CD8-positive, alpha-beta memory T cell (primary cell): Measurements from ENCODE around the gene PRDM16. TPM values are rescaled to one million over a fixed set of nuclear protein-coding genes. Genes with fewer than 3 reads are reported as not detected.
A peak's percentile ranks its signal among the peaks of the same experiment; 100 is the strongest.

ENCODE experiments used
- CTCF ChIA-PET: fragments of 350-600 bp; sonication (Branson Sonifier 250); formaldehyde crosslinking; loops from one replicate; lab custom pipeline; 2021; ENCODE audit warnings: antibody characterized with exemption; lab: Charles Lee
- POLR2A ChIA-PET: fragments of 350-600 bp; sonication (Branson Sonifier 250); formaldehyde crosslinking; loops from one replicate; lab custom pipeline; 2021; ENCODE audit warnings: antibody characterized with exemption; lab: Charles Lee
- DNase-seq, 5 donors: peaks; one replicate each; pipeline versions ENCODE4 v3.0.0 to v3.0.0-alpha.2; 2020 to 2022; ENCODE audit warnings: mixed read lengths in 1 of 5
- H3K27ac ChIP-seq: one replicate; pipeline ENCODE4 v1.7.0; 2013; ENCODE audit warnings: low read depth, mild to moderate bottlenecking, low read length, moderate library complexity
- H3K27me3 ChIP-seq: 2 replicates; pipeline ENCODE4 v1.7.0; 2013; ENCODE audit warnings: low read length, mild to moderate bottlenecking; ENCODE audit not compliant: insufficient read depth, poor library complexity, severe bottlenecking
- H3K36me3 ChIP-seq: 2 replicates; pipeline ENCODE4 v1.7.0; 2013; ENCODE audit warnings: mild to moderate bottlenecking, low read length, moderate library complexity; ENCODE audit not compliant: insufficient read depth
- H3K4me1 ChIP-seq: 2 replicates; pipeline ENCODE4 v1.7.0; 2013; ENCODE audit warnings: mild to moderate bottlenecking, low read length, moderate library complexity; ENCODE audit not compliant: insufficient read depth
- H3K4me3 ChIP-seq: 2 replicates; pipeline ENCODE4 v1.7.0; 2013; ENCODE audit warnings: mild to moderate bottlenecking, low read length
- H3K9me3 ChIP-seq: 2 replicates; pipeline ENCODE4 v1.7.0; 2013; ENCODE audit warnings: mild to moderate bottlenecking, low read length
- H3K27ac Mint-ChIP-seq, 8 donors: one replicate each; pipeline ENCODE4 v1.8.0; 2020 to 2021; ENCODE audit warnings: mixed read lengths in 8 of 8, mild to moderate bottlenecking in 6 of 8, inconsistent platforms in 3 of 8, moderate library complexity in 3 of 8
- H3K27me3 Mint-ChIP-seq, 2 donors: one replicate each; pipeline ENCODE4 v1.8.0; 2020 to 2021; ENCODE audit warnings: mixed read lengths in 2 of 2, mild to moderate bottlenecking in 1 of 2, moderate library complexity in 1 of 2
- H3K36me3 Mint-ChIP-seq, 3 donors: one replicate each; pipeline ENCODE4 v1.8.0; 2020 to 2021; ENCODE audit warnings: mixed read lengths in 3 of 3, inconsistent platforms in 1 of 3, mild to moderate bottlenecking in 1 of 3
- H3K4me1 Mint-ChIP-seq, 3 donors: one replicate each; pipeline ENCODE4 v1.8.0; 2020 to 2021; ENCODE audit warnings: mixed read lengths in 3 of 3, inconsistent platforms in 1 of 3, mild to moderate bottlenecking in 1 of 3
- H3K4me3 Mint-ChIP-seq, 7 donors: one replicate each; pipeline ENCODE4 v1.8.0; 2020 to 2021; ENCODE audit warnings: mixed read lengths in 7 of 7, mild to moderate bottlenecking in 6 of 7, moderate library complexity in 4 of 7, inconsistent platforms in 2 of 7
- H3K9me3 Mint-ChIP-seq, 5 donors: one replicate each; pipeline ENCODE4 v1.8.0; 2020 to 2022; ENCODE audit warnings: mixed read lengths in 5 of 5, mild to moderate bottlenecking in 3 of 5, moderate library complexity in 2 of 5, inconsistent platforms in 1 of 5
- polyA plus RNA-seq: library from polyadenylated mRNA; unstranded; fragments of 300-500 nt; fragmentation: Illumina TruSeq; gene quantifications from one replicate; pipeline ENCODE4 v1.2.3, GENCODE V29; 2021
- total RNA-seq, 2 experiments: library from RNA; stranded (reverse); gene quantifications; one replicate each; pipeline ENCODE4 v1.2.3, GENCODE V29; 2021

Gene PRDM16
- total and polyA plus RNA-seq, 3 experiments from 2014 or later, result not detected

DNA sequence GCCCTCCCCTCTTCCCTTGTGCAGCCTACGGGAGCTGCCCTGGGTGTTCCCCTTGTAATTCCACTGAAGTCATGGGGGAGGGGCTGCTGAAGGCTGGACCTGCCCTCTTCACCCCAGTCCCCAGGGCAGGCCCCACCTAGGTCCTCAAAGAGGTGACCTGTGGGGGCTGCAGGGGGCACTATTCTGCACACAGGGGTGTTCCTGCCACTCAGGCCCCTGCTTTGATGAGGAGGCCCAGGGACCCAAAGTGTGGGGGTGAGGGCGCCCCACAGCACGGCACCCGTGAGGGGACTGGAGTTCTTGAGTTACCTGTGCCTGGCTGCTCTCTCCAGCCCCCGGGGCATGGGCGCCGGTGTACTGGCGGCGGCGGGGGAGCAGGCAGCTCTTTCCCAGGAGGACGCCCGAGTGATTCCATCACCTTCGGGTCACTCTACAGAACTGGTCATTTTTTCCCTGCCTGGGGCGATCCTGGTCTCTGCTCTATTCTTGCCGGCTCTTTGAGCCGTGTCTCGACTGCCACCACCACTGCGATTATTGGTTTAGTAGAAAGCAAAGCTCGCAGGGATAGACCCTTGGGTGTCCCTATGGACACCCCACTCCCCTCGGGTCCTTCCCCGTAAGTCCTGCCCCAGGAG is 6.9 kb upstream of the PRDM16 start:
- Histone ChIP-seq H3K9me3 (no peaks in the 10 kb centered on the region), H3K4me3 (no peak overlapping the region), H3K4me1 (no peaks in the 10 kb centered on the region), H3K27ac (no peak overlapping the region), H3K36me3 (no peaks in the 10 kb centered on the region), H3K27me3 (no peaks in the 10 kb centered on the region)
- Mint-ChIP-seq H3K4me1 (no peaks in the 10 kb centered on the region), H3K27me3 (peaks cover 0 to 12% of the 10 kb centered on the region in 2 donors), H3K9me3 (no peaks in the 10 kb centered on the region), H3K4me3 (no peak overlapping the region), H3K36me3 (no peaks in the 10 kb centered on the region), H3K27ac (no peak overlapping the region)
- ChIA-PET POLR2A (no interaction called here), CTCF (no interaction called here)
- DNase-seq, result peak in 1 of 5 donors; percentile 42

DNA sequence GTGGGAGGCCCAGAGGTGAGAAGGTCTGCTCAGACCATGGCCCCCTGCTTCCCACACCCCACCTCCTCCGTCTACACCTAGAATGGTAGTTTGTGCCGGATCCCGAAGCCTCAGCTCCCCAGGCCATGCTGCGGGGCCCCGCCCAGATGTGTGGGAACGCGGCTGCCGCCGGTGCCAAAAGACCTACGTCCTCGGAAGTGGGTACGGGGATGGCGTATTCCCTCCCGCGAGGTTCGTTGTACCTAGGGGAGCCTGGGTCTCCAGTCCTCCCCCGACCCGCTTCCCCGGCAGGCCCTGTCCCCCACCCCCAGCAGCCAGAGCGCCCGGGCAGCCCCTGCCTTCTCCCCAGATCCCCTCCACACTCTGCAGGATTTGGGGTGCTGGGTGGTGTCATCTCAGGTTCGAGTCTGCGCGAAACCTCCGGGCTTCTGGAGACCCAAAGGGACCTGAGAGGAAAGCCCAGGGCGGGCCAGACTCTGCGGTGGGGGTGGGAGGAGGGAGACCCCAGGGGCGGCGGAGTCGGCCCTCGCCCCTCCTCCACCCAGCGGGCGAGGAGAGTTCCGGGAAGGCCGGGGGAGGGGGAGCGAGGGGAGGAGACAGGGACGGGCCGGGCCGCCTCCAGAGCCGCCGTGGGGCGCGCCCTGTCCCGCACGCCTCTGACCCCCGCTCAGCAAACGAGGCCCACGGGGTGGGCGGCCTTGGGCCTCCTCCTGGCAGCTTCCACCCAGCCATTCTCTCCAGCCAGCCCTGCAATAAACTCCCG is 6.2 kb upstream of the PRDM16 start:
- Histone ChIP-seq H3K4me1 (no peaks in the 10 kb centered on the region), H3K4me3 (no peak overlapping the region), H3K36me3 (no peaks in the 10 kb centered on the region), H3K9me3 (no peaks in the 10 kb centered on the region), H3K27ac (no peak overlapping the region), H3K27me3 (no peaks in the 10 kb centered on the region)
- Mint-ChIP-seq H3K9me3 (no peaks in the 10 kb centered on the region), H3K36me3 (no peaks in the 10 kb centered on the region), H3K4me3 (no peak overlapping the region), H3K27me3 (peaks cover 0 to 14% of the 10 kb centered on the region in 2 donors), H3K27ac (no peak overlapping the region), H3K4me1 (no peaks in the 10 kb centered on the region)
- POLR2A ChIA-PET, result no interaction called here
- CTCF ChIA-PET, result no interaction called here
- DNase-seq, result peak in 1 of 5 donors; percentile 42

DNA sequence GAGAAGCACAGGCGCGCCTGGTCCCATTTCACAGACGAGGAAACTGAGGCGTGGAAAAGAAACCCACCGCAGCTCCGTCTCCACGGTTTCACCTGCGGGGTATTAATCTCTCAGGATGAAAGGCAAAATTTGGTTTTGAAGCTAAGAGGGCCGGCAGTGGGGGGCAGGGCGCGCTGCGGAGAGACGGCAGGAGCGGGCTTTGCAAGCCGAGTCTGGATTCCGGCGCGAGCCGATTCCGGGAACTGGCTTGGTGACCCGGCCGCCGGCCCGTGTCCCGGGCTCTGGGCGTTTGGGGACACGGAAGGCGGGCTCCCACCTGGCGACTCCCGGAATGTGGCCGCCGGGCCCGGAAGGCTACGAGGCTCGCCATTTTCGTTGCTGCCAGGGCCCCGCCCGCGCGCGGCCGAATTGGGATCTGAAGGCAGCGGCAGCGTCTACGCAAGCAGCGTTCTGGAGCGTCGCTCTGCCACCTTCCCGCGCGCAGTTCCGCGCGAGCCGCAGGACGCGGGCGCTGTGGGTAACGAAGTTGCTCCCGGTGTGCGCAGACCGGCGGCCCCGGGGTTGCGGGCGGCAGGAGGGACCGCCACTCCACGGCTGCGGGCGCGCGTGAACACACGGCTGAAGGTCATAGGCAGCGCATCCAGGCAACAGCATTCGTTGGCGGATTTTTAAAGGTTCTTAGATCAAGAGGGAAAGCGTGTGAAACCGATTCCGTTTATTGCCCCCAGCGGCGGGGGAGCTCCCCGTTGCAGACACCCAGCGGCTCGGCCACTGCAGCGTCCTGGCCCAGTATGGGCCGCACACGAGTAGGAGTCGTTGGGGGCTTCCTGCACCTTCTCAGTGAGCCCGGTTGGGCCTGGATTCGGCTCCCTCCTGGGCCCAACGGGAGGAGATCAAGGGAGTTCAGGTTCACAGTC is 5.4 kb upstream of the PRDM16 start:
- Mint-ChIP-seq H3K4me3 (no peak overlapping the region), H3K36me3 (no peaks in the 10 kb centered on the region), H3K27ac (no peak overlapping the region), H3K9me3 (no peaks in the 10 kb centered on the region), H3K27me3 (peaks cover 0 to 14% of the 10 kb centered on the region in 2 donors), H3K4me1 (no peaks in the 10 kb centered on the region)
- POLR2A ChIA-PET, result no interaction called here
- Histone ChIP-seq H3K27ac (no peak overlapping the region), H3K4me3 (no peak overlapping the region), H3K4me1 (no peaks in the 10 kb centered on the region), H3K9me3 (no peaks in the 10 kb centered on the region), H3K36me3 (no peaks in the 10 kb centered on the region), H3K27me3 (no peaks in the 10 kb centered on the region)
- peak in 1 of 5 donors; percentile 44 for DNase-seq
- CTCF ChIA-PET, result no interaction called here

DNA sequence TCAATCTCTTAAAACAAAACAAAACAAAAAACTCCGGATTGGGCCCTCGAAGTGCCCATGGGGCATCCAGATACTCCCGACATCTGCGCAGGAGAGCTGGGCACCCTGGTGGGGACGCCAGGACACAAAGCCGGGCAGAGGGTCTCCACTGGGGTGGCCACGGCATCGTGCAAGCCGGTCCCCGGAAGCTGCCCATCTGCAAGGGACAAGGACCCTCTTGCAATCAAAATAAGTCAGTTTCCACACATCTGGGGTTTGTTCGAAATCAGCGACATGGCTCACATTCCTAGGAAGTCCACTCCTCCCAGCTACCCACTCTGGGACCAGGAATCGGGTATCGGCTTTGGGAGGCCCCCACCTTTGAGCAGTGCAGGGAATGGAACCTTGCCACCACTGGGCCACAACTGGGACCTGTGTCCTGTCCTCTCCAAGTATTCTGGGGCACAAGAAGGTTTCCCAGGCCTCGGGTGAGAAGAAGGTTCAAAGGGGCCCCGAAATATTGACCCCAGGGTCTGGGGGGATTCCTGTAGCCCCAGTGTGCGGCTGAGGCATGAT is 4.6 kb upstream of the PRDM16 start:
- no peaks in the 10 kb centered on the region for H3K4me1 ChIP-seq
- CTCF ChIA-PET, result no interaction called here
- H3K4me3 Mint-ChIP-seq, result no peak overlapping the region
- H3K9me3 ChIP-seq, result no peaks in the 10 kb centered on the region
- no peaks in the 10 kb centered on the region for H3K36me3 Mint-ChIP-seq
- no peaks in the 10 kb centered on the region for H3K27me3 ChIP-seq
- peaks cover 2 to 17% of the 10 kb centered on the region in 2 donors for H3K27me3 Mint-ChIP-seq
- H3K9me3 Mint-ChIP-seq, result no peaks in the 10 kb centered on the region
- H3K4me1 Mint-ChIP-seq, result peaks cover 1 to 4% (median 3%) of the 10 kb centered on the region in 3 donors
- POLR2A ChIA-PET, result no interaction called here
- no peaks in the 10 kb centered on the region for H3K36me3 ChIP-seq
- no peak overlapping the region for H3K27ac ChIP-seq
- no peak overlapping the region for H3K4me3 ChIP-seq
- DNase-seq, result peak in 1 of 5 donors; percentile 15
- H3K27ac Mint-ChIP-seq, result no peak overlapping the region

DNA sequence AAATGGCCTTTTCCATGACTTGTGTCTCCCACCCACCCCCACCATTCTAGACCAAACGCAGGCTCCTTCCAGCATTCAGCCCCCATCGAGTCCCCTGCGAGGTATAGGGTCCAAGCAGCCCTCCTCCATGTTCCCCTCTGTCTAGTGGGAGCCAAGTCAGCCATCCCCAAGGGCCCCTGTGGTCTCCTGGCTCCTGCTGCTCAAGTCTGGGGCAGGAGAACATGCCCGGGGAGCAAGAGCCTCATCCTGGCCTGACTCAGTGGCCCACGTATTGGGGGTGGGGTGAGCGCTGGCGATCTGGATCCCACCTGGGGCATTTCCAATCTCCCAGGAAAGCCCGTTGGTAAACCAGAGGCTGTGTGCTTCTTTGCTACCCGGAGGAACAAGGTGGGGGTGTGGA is 4.1 kb upstream of the PRDM16 start:
- peak in 1 of 5 donors; percentile 40 for DNase-seq
- no peaks in the 10 kb centered on the region for H3K36me3 ChIP-seq
- no peak overlapping the region for H3K27ac Mint-ChIP-seq

DNA sequence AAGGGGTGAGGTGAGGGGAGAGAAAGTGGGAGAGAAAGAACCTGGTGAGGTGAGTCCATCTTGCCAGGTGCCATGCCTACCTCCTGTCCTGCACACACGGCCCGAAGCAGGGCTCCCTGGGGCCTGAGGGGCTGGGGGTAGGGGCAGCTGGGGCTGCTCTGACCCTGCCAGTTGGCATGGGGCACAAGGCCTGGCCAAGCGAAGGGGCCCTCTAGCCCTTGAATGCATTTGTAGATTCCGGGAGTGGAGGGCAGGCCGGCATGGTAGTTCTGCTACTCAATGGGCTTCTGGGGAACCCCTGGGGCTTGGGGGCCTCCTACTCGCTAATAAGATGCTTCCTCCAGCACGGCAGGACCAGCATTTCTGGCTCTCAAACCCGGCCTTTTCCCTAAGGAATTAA is 3.6 kb upstream of the PRDM16 start:
- DNase-seq, result peak in 1 of 5 donors; percentile 8
- no peak overlapping the region for H3K27ac ChIP-seq
- Mint-ChIP-seq H3K36me3 (no peaks in the 10 kb centered on the region), H3K27ac (no peak overlapping the region), H3K9me3 (no peaks in the 10 kb centered on the region), H3K4me3 (no peak overlapping the region), H3K27me3 (peaks cover 2 to 17% of the 10 kb centered on the region in 2 donors), H3K4me1 (peaks cover 1 to 4% (median 3%) of the 10 kb centered on the region in 3 donors)
- POLR2A ChIA-PET, result no interaction called here
- no peaks in the 10 kb centered on the region for H3K27me3 ChIP-seq
- no peaks in the 10 kb centered on the region for H3K9me3 ChIP-seq
- CTCF ChIA-PET, result no interaction called here
- H3K4me3 ChIP-seq, result no peak overlapping the region
- H3K36me3 ChIP-seq, result no peaks in the 10 kb centered on the region
- H3K4me1 ChIP-seq, result no peaks in the 10 kb centered on the region

More for the DNA sequence above, 4.1 kb upstream of the PRDM16 start:
- ChIA-PET POLR2A (no interaction called here), CTCF (no interaction called here)
- Mint-ChIP-seq H3K9me3 (no peaks in the 10 kb centered on the region), H3K36me3 (no peaks in the 10 kb centered on the region), H3K4me3 (peak overlapping the region in 1 of 7 donors; percentile 8), H3K27me3 (peaks cover 2 to 17% of the 10 kb centered on the region in 2 donors), H3K4me1 (peaks cover 1 to 4% (median 3%) of the 10 kb centered on the region in 3 donors)
- no peaks in the 10 kb centered on the region for H3K4me1 ChIP-seq
- H3K4me3 ChIP-seq, result no peak overlapping the region
- no peak overlapping the region for H3K27ac ChIP-seq
- H3K27me3 ChIP-seq, result no peaks in the 10 kb centered on the region
- H3K9me3 ChIP-seq, result no peaks in the 10 kb centered on the region

DNA sequence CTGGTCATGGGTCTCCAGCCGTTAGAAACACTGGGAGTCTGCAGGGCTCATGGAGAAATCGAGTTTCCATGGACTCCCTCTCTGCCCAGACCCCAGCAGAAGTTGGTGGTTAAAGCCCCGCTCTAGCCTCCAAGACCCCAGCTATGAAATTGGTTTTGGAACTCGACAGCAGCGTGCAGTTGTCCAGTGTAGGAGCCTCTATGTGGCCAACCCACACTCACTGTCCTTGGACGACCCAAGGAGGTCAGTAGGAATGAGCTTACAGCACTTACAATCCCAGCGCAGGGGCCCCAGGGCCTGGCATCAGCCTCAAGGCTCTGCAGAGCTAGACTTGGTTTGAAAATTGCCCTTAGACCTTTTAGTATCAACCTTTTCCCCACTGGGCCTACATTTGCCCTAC is 3.2 kb upstream of the PRDM16 start:
- ChIA-PET POLR2A (no interaction called here), CTCF (no interaction called here)
- Mint-ChIP-seq H3K4me3 (peak overlapping the region in 1 of 7 donors; percentile 40), H3K36me3 (no peaks in the 10 kb centered on the region), H3K27ac (no peak overlapping the region), H3K4me1 (peaks cover 1 to 4% (median 3%) of the 10 kb centered on the region in 3 donors), H3K27me3 (peaks cover 2 to 15% of the 10 kb centered on the region in 2 donors), H3K9me3 (no peaks in the 10 kb centered on the region)
- Histone ChIP-seq H3K27ac (no peak overlapping the region), H3K9me3 (no peaks in the 10 kb centered on the region), H3K4me1 (no peaks in the 10 kb centered on the region), H3K27me3 (no peaks in the 10 kb centered on the region), H3K4me3 (no peak overlapping the region), H3K36me3 (no peaks in the 10 kb centered on the region)
- peak in 1 of 5 donors; percentile 6 for DNase-seq
